HepG2 (cell line): Measurements from ENCODE around the gene APOL2. TPM values are rescaled to one million over a fixed set of nuclear protein-coding genes. Genes with fewer than 3 reads are reported as not detected.

ENCODE experiments used
- ATAC-seq: fragments of 200-7000 bp; cut with Tn5 transposase; 3 replicates; pipeline ENCODE4 v1.9.1; 2020; ENCODE audit warnings: mild to moderate bottlenecking, moderate library complexity
- BruUV-seq: library from RNA; stranded (reverse); fragments of 400-500 nt; replicated peaks from 2 replicates; lab custom pipeline; 2021; lab: Mats Ljungman, UMichigan
- CTCF ChIA-PET: fragments of 300-600 bp; formaldehyde crosslinking; extraction: SDS; loops from one replicate; lab custom pipeline; 2021; ENCODE audit warnings: low total read pairs, inconsistent platforms, low intra/inter-chr PET ratio; lab: Yijun Ruan, JAX
- POLR2A ChIA-PET: fragments of 350-600 bp; sonication (Branson Sonifier 250); formaldehyde crosslinking; loops from one replicate; lab custom pipeline; 2020; ENCODE audit warnings: antibody characterized with exemption, inconsistent platforms; lab: Yijun Ruan, JAX
- DNase-seq: peaks from one replicate; pipeline ENCODE4 v3.0.0-alpha.2; 2015; ENCODE audit warnings: low spot score
- FAIRE-seq: peaks from 3 replicates; lab custom pipeline; 2011; peaks lifted over from hg19 to GRCh38; lab: Jason Lieb, UNC
- H2AFZ ChIP-seq: one replicate; pipeline ENCODE4 v1.6.1; 2011; ENCODE audit warnings: low read length, inconsistent platforms
- H3K27ac ChIP-seq: fragments of 300-600 bp; 3 replicates; pipeline ENCODE4 v1.8.0; 2011; ENCODE audit warnings: mixed run types, mild to moderate bottlenecking, mixed read lengths, low read length, inconsistent platforms; ENCODE audit not compliant: insufficient read depth; ENCODE audit errors: extremely low read length
- H3K27me3 ChIP-seq, 2 experiments: fragments of 200-600 bp in 1 of 2; 2 replicates in 1 of 2; 3 replicates in 1 of 2; pipeline versions ENCODE4 v1.6.0 to v1.8.0; 2011; ENCODE audit warnings: low read length in 2 of 2, mild to moderate bottlenecking in 2 of 2, moderate library complexity in 2 of 2, inconsistent platforms in 1 of 2; ENCODE audit not compliant: insufficient read depth in 2 of 2, control insufficient read depth in 1 of 2
- H3K36me3 ChIP-seq, 2 experiments: fragments of 200-600 bp in 1 of 2; replicated peaks in 1 of 2; 2 replicates in 1 of 2; 3 replicates in 1 of 2; pipeline versions ENCODE4 v1.5.1 to v1.8.0; 2011; ENCODE audit warnings: low read length in 2 of 2, inconsistent platforms in 1 of 2; ENCODE audit not compliant: insufficient read depth in 2 of 2, control insufficient read depth in 1 of 2
- H3K4me1 ChIP-seq: 2 replicates; pipeline ENCODE4 v1.5.1; 2012; ENCODE audit warnings: low read length, inconsistent platforms; ENCODE audit not compliant: insufficient read depth
- H3K4me2 ChIP-seq: 2 replicates; pipeline ENCODE4 v1.6.0; 2011; ENCODE audit warnings: low read depth, low read length, inconsistent platforms
- H3K4me3 ChIP-seq, 3 experiments: fragments of 200-600 bp in 1 of 3; sonication (generic), shearing (Covaris generic) in 1 of 3; replicated peaks in 1 of 3; 2 replicates each; pipeline ENCODE4 v1.5.1; 2011 to 2016; ENCODE audit warnings: low read length in 3 of 3, inconsistent platforms in 2 of 3, low read depth in 2 of 3, mild to moderate bottlenecking in 2 of 3, control low read depth in 1 of 3, mixed read lengths in 1 of 3; ENCODE audit not compliant: insufficient read depth in 1 of 3
- H3K79me2 ChIP-seq: one replicate; pipeline ENCODE4 v1.6.1; 2011; ENCODE audit warnings: low read length, inconsistent platforms; ENCODE audit not compliant: insufficient read depth
- H3K9ac ChIP-seq: 2 replicates; pipeline ENCODE4 v1.6.0; 2011; ENCODE audit warnings: mild to moderate bottlenecking, low read depth, low read length, inconsistent platforms; ENCODE audit not compliant: insufficient read depth
- H3K9me3 ChIP-seq: 2 replicates; pipeline ENCODE4 v1.5.1; 2012; ENCODE audit warnings: mild to moderate bottlenecking, low read length
- H4K20me1 ChIP-seq: 2 replicates; pipeline ENCODE4 v1.6.0; 2011; ENCODE audit warnings: inconsistent platforms, mild to moderate bottlenecking, low read length, moderate library complexity; ENCODE audit not compliant: insufficient read depth
- AKAP8 ChIP-seq: sonication (generic); formaldehyde crosslinking; IDR thresholded peaks from 2 replicates; pipeline ENCODE4 v1.5.1; 2020; ENCODE audit warnings: mild to moderate bottlenecking, missing genetic modification reagents
- GABPA ChIP-seq, 2 experiments: IDR thresholded peaks; 2 replicates each; pipeline ENCODE4 v1.6.1; 2011 to 2016; ENCODE audit warnings: low read depth in 2 of 2, low read length in 1 of 2, missing biosample characterization in 1 of 2, missing genetic modification characterization in 1 of 2
- HMG20B ChIP-seq: conservative IDR thresholded peaks from 2 replicates; pipeline ENCODE4 v1.6.1; 2016; ENCODE audit warnings: missing genetic modification reagents, missing compliant biosample characterization
- LCORL ChIP-seq, 2 experiments: fragments of 450-650 bp in 1 of 2; sonication (generic) in 1 of 2; formaldehyde crosslinking in 1 of 2; IDR thresholded peaks; 2 replicates each; pipeline versions ENCODE4 v1.5.0 to v1.6.1; 2017 to 2020; ENCODE audit warnings: antibody characterized with exemption in 1 of 2, missing genetic modification reagents in 1 of 2
- NR2F6 ChIP-seq, 2 experiments: IDR thresholded peaks; 2 replicates each; pipeline ENCODE4 v1.6.1; 2016; ENCODE audit warnings: antibody characterized with exemption in 1 of 2, mild to moderate bottlenecking in 1 of 2
- PAXIP1 ChIP-seq: sonication (generic); formaldehyde crosslinking; conservative IDR thresholded peaks from 2 replicates; pipeline ENCODE4 v1.4.0; 2020; ENCODE audit warnings: mild to moderate bottlenecking, missing genetic modification reagents, moderate library complexity
- SMAD9 ChIP-seq: sonication (generic); formaldehyde crosslinking; IDR thresholded peaks from 2 replicates; pipeline ENCODE4 v1.5.1; 2020; ENCODE audit warnings: mild to moderate bottlenecking, missing genetic modification reagents
- ZBTB14 ChIP-seq: sonication (generic); formaldehyde crosslinking; IDR thresholded peaks from 2 replicates; pipeline ENCODE4 v1.4.0; 2020; ENCODE audit warnings: missing genetic modification reagents
- ZBTB7B ChIP-seq: sonication (generic); formaldehyde crosslinking; IDR thresholded peaks from 2 replicates; pipeline ENCODE4 v1.4.0; 2020; ENCODE audit warnings: missing genetic modification reagents
- ZFP90 ChIP-seq: sonication (generic); formaldehyde crosslinking; IDR thresholded peaks from 2 replicates; pipeline ENCODE4 v1.8.0; 2022; ENCODE audit warnings: missing genetic modification reagents, mild to moderate bottlenecking, inconsistent platforms, borderline replicate concordance
- ZIK1 ChIP-seq: sonication (generic); formaldehyde crosslinking; IDR thresholded peaks from 2 replicates; pipeline ENCODE4 v1.5.0; 2020; ENCODE audit warnings: mild to moderate bottlenecking, low read depth, missing genetic modification reagents, borderline replicate concordance
- ZKSCAN8 ChIP-seq: IDR thresholded peaks from 2 replicates; pipeline ENCODE4 v1.6.1; 2016; ENCODE audit warnings: borderline replicate concordance, missing genetic modification reagents, missing compliant biosample characterization
- ZNF260 ChIP-seq: sonication (generic); formaldehyde crosslinking; IDR thresholded peaks from 2 replicates; pipeline ENCODE4 v1.4.0; 2020; ENCODE audit warnings: missing genetic modification reagents, low read depth, mild to moderate bottlenecking, borderline replicate concordance
- ZNF496 ChIP-seq: sonication (generic); formaldehyde crosslinking; IDR thresholded peaks from 2 replicates; pipeline ENCODE4 v1.8.1; 2023; ENCODE audit warnings: mild to moderate bottlenecking, moderate library complexity, missing genetic modification reagents; ENCODE audit not compliant: insufficient replicate concordance
- ZNF598 ChIP-seq: sonication (generic); formaldehyde crosslinking; IDR thresholded peaks from 2 replicates; pipeline ENCODE4 v1.5.1; 2020; ENCODE audit warnings: mild to moderate bottlenecking, missing genetic modification reagents, borderline replicate concordance
- in situ Hi-C: cut with HindIII; loops from 2 replicates; pipeline ENCODE4 v1.10.0; 2017; ENCODE audit warnings: low pct_unique_long_range_greater_than_20kb; ENCODE audit not compliant: extremely low pct_ligation_motif_present
- intact Hi-C: fragments of 100-400 bp; cut with micrococcal nuclease; formaldehyde crosslinking; loops from one replicate; pipeline ENCODE4 v1.10.0; 2022; ENCODE audit not compliant: unreplicated experiment
- polyA plus RNA-seq, 8 experiments: library from polyadenylated mRNA; depleted of rRNA in 3 of 8; stranded (reverse) in 7 of 8; unstranded in 1 of 8; fragments of >200 nt; fragmentation: Illumina TruSeq in 4 of 8; extraction: Trizol in 4 of 8; gene quantifications; 2 replicates each; pipeline versions ENCODE4 v1.2.1 to v1.2.3, GENCODE V29; 2011 to 2016; ENCODE audit warnings: low read depth in 4 of 8, missing spikeins in 1 of 8, mixed read lengths in 1 of 8; ENCODE audit not compliant: insufficient read depth in 1 of 8
- total RNA-seq, 5 experiments: library from RNA; depleted of rRNA; stranded (reverse); fragments of >200 nt; fragmentation: Illumina TruSeq; extraction: Trizol; gene quantifications; 2 replicates each; pipeline ENCODE4 v1.2.3, GENCODE V29; 2016; ENCODE audit warnings: low read depth in 1 of 5
- TF ChIP-seq, protein P1 (sequence below): IDR thresholded peaks from 2 replicates; pipeline ENCODE4 v1.4.0; 2020; ENCODE audit warnings: mild to moderate bottlenecking, missing genetic modification reagents

APOL2 gene
- total and polyA plus RNA-seq, 2 of the 13 experiments (the other 11 are each of a cell fraction or from before 2014, with no cell fraction given), result 28.7 to 51.2 TPM

- CTCF ChIA-PET, result no interaction called here
- no peaks in the 10 kb centered on the region for H4K20me1 ChIP-seq
- no peak overlapping the region for H3K9ac ChIP-seq
- in situ Hi-C loops (no loop called here), intact Hi-C loops (no loop called here)
- DNase-seq (peak; percentile 28), ATAC-seq (peak; percentile 73), FAIRE-seq (peak; percentile 43)
- no peak overlapping the region for H3K27ac ChIP-seq
- no peak overlapping the region for H2AFZ ChIP-seq
- H3K4me2 ChIP-seq, result peak overlapping the region; percentile 28
- H3K27me3 ChIP-seq, result no peaks in the 10 kb centered on the region
- BruUV-seq, result no TSS peak
- peaks cover 67% of the 10 kb centered on the region for H3K4me1 ChIP-seq
- no peaks in the 10 kb centered on the region for H3K79me2 ChIP-seq
- no peak overlapping the region for H3K4me3 ChIP-seq
- POLR2A ChIA-PET, result no interaction called here
- no peaks in the 10 kb centered on the region for H3K36me3 ChIP-seq
- no peaks in the 10 kb centered on the region for H3K9me3 ChIP-seq
- TF ChIP-seq ZNF260 (CRISPR knock-in tag) (no peak), ZNF598 (no peak), ZIK1 (no peak), SMAD9 (CRISPR knock-in tag) (no peak), ZBTB7B (CRISPR knock-in tag) (peak; percentile 55; the same call in 1 of the 2 replicates), NR2F6 (IDR thresholded peaks at IDR 0.05) (peak; percentile 38; the same call in 1 of the 2 replicates), NR2F6 (CRISPR knock-in tag; IDR thresholded peaks at IDR 0.05) (no peak), HMG20B (CRISPR knock-in tag) (no peak), PAXIP1 (CRISPR knock-in tag) (peak; percentile 27; the same call in 1 of the 2 replicates), AKAP8 (no peak), LCORL (IDR thresholded peaks at IDR 0.05) (no peak), LCORL (CRISPR knock-in tag; IDR thresholded peaks at IDR 0.05) (peak; percentile 37; the same call in 1 of the 2 replicates), ZNF496 (CRISPR knock-in tag) (no peak), ZKSCAN8 (CRISPR knock-in tag) (no peak), ZBTB14 (no peak), GABPA (IDR thresholded peaks at IDR 0.05; ENCODE audit: low read depth, low read length) (no peak), GABPA (CRISPR knock-in tag; IDR thresholded peaks at IDR 0.05; ENCODE audit: low read depth) (no peak), ZFP90 (CRISPR knock-in tag) (no peak)
- TF ChIP-seq, protein P1, sequence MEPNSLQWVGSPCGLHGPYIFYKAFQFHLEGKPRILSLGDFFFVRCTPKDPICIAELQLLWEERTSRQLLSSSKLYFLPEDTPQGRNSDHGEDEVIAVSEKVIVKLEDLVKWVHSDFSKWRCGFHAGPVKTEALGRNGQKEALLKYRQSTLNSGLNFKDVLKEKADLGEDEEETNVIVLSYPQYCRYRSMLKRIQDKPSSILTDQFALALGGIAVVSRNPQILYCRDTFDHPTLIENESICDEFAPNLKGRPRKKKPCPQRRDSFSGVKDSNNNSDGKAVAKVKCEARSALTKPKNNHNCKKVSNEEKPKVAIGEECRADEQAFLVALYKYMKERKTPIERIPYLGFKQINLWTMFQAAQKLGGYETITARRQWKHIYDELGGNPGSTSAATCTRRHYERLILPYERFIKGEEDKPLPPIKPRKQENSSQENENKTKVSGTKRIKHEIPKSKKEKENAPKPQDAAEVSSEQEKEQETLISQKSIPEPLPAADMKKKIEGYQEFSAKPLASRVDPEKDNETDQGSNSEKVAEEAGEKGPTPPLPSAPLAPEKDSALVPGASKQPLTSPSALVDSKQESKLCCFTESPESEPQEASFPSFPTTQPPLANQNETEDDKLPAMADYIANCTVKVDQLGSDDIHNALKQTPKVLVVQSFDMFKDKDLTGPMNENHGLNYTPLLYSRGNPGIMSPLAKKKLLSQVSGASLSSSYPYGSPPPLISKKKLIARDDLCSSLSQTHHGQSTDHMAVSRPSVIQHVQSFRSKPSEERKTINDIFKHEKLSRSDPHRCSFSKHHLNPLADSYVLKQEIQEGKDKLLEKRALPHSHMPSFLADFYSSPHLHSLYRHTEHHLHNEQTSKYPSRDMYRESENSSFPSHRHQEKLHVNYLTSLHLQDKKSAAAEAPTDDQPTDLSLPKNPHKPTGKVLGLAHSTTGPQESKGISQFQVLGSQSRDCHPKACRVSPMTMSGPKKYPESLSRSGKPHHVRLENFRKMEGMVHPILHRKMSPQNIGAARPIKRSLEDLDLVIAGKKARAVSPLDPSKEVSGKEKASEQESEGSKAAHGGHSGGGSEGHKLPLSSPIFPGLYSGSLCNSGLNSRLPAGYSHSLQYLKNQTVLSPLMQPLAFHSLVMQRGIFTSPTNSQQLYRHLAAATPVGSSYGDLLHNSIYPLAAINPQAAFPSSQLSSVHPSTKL, result 0 out of 2 replicates have a peak, but pooled peaks have one; percentile 13
Measured at GRCh38 chr22:36212901-36213300, 26.4 kb downstream of the APOL2 start.
